ENCODE results near the gene TRPC4AP. TPM values are rescaled to one million over a fixed set of nuclear protein-coding genes. Genes with fewer than 3 reads are reported as not detected.
A peak's percentile ranks its signal among the peaks of the same experiment; 100 is the strongest.

Gene TRPC4AP, protein sequence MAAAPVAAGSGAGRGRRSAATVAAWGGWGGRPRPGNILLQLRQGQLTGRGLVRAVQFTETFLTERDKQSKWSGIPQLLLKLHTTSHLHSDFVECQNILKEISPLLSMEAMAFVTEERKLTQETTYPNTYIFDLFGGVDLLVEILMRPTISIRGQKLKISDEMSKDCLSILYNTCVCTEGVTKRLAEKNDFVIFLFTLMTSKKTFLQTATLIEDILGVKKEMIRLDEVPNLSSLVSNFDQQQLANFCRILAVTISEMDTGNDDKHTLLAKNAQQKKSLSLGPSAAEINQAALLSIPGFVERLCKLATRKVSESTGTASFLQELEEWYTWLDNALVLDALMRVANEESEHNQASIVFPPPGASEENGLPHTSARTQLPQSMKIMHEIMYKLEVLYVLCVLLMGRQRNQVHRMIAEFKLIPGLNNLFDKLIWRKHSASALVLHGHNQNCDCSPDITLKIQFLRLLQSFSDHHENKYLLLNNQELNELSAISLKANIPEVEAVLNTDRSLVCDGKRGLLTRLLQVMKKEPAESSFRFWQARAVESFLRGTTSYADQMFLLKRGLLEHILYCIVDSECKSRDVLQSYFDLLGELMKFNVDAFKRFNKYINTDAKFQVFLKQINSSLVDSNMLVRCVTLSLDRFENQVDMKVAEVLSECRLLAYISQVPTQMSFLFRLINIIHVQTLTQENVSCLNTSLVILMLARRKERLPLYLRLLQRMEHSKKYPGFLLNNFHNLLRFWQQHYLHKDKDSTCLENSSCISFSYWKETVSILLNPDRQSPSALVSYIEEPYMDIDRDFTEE
- total RNA-seq, result 100 to 1,000 TPM in 1 of 4 donors, 10 to 100 TPM in 3; 63.4 to 101 (median 76.4) TPM

DNA sequence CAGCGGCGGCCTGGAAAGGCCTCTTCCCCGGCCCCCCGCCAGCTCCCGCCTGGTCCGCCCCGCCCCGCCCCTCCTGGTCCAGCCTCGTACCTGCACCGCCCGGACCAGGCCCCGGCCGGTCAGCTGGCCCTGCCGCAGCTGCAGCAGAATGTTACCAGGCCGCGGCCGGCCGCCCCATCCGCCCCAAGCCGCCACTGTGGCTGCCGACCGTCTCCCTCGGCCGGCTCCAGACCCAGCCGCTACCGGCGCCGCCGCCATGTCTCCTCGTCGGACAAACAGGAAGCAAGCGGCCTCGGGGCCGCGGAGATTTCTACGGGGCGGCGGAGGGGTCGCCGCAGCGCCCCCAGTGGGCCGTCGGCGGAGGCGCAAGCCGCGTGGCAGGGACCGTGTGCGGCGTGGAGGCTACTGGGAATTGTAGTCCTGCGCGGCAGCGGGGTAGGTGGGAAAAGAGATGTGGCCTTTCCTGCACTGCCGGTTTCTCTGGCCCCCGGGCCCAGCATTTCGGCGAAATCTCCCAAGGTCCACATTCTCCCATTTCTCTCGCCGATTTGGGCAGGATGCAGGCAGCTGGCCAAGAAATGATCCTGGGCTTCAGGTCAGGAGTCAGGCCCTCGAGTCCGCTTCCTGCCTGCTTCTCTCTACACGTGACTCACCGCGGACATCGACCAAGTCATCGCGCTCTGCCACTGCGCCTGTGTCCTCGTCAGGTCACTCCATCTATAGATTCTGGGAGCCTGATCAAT lies at the start of gene TRPC4AP:
TRPC4AP (minus strand) TSS at position 284 of the 743 bp plus-strand sequence; CDS start at position 258, 26 bp downstream.
- Histone ChIP-seq H3K4me3 (peak within 1 kb of the TSS; percentile 63 to 97 (median 76)), H3K27ac (peak within 1 kb of the TSS; percentile 88 to 93 (median 92)), H3K4me1 (peaks cover 0 to 52% (median 16%) of the 10 kb centered on the region in 4 donors), H3K9me3 (no peaks in the 10 kb centered on the region), H3K36me3 (peaks cover 0 to 13% (median 0%) of the 10 kb centered on the region in 3 donors), H3K27me3 (no peaks in the 10 kb centered on the region)
- WGBS, 2 donors, result 2 to 7% methylated on average over 21 to 40 of the region's 69 CpGs
- TF ChIP-seq, protein P1, sequence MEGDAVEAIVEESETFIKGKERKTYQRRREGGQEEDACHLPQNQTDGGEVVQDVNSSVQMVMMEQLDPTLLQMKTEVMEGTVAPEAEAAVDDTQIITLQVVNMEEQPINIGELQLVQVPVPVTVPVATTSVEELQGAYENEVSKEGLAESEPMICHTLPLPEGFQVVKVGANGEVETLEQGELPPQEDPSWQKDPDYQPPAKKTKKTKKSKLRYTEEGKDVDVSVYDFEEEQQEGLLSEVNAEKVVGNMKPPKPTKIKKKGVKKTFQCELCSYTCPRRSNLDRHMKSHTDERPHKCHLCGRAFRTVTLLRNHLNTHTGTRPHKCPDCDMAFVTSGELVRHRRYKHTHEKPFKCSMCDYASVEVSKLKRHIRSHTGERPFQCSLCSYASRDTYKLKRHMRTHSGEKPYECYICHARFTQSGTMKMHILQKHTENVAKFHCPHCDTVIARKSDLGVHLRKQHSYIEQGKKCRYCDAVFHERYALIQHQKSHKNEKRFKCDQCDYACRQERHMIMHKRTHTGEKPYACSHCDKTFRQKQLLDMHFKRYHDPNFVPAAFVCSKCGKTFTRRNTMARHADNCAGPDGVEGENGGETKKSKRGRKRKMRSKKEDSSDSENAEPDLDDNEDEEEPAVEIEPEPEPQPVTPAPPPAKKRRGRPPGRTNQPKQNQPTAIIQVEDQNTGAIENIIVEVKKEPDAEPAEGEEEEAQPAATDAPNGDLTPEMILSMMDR (IDR thresholded peaks at IDR 0.05), result peak; percentile 97 to 99 (median 99)
- peak; percentile 81 for TF ChIP-seq POLR2A (IDR thresholded peaks at IDR 0.05)
- TF ChIP-seq EP300 (IDR thresholded peaks at IDR 0.05), result peak; percentile 20 to 94
- DNase-seq (ENCODE audit: low spot score in 2 of 2), result peak; percentile 76 to 80

DNA sequence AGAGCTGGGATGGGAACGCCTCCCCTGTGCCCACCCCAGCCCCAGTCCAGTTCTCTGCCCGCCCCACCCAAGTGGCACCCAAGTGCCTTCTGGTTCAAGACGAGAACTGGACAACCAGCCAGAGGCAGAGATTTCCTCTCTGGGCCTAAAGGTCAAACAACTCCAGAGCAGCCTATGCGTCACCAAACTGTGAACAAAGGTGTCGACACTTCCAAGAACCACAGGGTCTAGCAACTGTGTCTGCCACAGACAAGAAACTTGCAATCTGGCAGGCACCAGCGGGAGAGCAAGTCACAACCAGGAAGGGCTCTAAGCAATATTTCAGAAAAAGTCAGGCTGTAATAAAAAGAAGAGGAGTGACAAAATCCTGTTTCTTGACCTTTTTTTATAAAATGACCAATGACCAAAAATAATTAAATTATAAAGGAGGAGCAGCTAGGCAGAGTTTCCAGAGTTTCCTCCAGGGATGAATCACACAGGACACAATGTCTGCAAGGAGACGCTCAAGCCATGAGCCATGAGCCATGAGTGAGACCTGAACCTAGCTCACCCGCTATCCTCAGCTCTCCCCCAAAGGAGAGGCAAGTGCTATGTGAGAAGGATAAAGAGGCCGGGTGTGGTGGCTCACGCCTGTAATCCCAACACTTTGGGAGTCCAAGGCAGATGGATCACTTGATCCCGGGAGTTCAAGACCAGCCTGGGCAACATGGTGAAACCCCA lies 43.4 kb upstream of the TRPC4AP start:
- Histone ChIP-seq H3K27ac (peak overlapping the region in 3 of 4 donors; percentile 51 to 78 (median 52)), H3K4me3 (no peak overlapping the region), H3K27me3 (no peaks in the 10 kb centered on the region), H3K4me1 (peaks cover 0 to 35% (median 0%) of the 10 kb centered on the region in 4 donors), H3K36me3 (peaks cover 0 to 90% (median 15%) of the 10 kb centered on the region in 3 donors), H3K9me3 (no peaks in the 10 kb centered on the region)
- WGBS, 2 donors, result 77 to 85% methylated on average over 11 of the region's 11 CpGs
- DNase-seq (ENCODE audit: low spot score in 2 of 2), result peak in 1 of 2 donors; percentile 48
- TF ChIP-seq, protein P1 (IDR thresholded peaks at IDR 0.05), result no peak
- TF ChIP-seq EP300 (IDR thresholded peaks at IDR 0.05), result peak in 1 of 2 donors; percentile 54

DNA sequence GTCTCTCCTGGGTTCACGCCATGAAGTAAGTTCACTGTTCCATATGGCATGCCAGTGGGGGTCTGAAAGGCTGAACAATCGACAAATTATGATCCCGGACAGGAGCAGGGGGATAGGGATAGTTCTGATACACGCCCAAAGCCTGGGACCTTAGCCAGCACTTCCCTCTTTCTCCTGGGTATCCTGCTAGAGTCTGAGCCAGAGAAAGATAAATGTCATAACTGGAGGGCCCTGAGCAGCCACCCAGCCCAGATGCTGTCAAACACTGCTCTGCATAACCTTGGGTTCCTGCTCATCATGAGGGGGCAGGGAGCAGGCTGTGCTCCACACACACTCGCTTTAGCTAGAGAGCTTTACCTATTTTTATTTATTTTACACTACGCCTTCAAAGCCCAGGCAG lies 42.3 kb upstream of the TRPC4AP start:
- Histone ChIP-seq H3K4me3 (no peak overlapping the region), H3K27ac (peak overlapping the region in 3 of 4 donors; percentile 36 to 78 (median 42)), H3K36me3 (peaks cover 0 to 93% (median 15%) of the 10 kb centered on the region in 3 donors), H3K4me1 (peaks cover 0 to 35% (median 0%) of the 10 kb centered on the region in 4 donors), H3K27me3 (no peaks in the 10 kb centered on the region), H3K9me3 (no peaks in the 10 kb centered on the region)
- TF ChIP-seq, protein P1 (IDR thresholded peaks at IDR 0.05), result no peak
- TF ChIP-seq POLR2A (IDR thresholded peaks at IDR 0.05), result no peak
- no peak for TF ChIP-seq EP300 (IDR thresholded peaks at IDR 0.05)
- 70 to 73% methylated on average over 6 of the region's 6 CpGs for whole genome bisulfite sequencing, 2 donors
- no peak for DNase-seq (ENCODE audit: low spot score in 2 of 2)

GRCh38 chr20:35134472-35134871 lies 41.9 kb upstream of the TRPC4AP start:
- H3K27me3 ChIP-seq, result no peaks in the 10 kb centered on the region
- no peak overlapping the region for H3K4me3 ChIP-seq
- TF ChIP-seq POLR2A (IDR thresholded peaks at IDR 0.05), result no peak
- TF ChIP-seq EP300 (IDR thresholded peaks at IDR 0.05), result no peak
- TF ChIP-seq, protein P1 (IDR thresholded peaks at IDR 0.05), result no peak
- peak; percentile 38 to 53 for DNase-seq (ENCODE audit: low spot score in 2 of 2)
- peaks cover 0 to 35% (median 0%) of the 10 kb centered on the region in 4 donors for H3K4me1 ChIP-seq
- H3K27ac ChIP-seq, result peak overlapping the region in 3 of 4 donors; percentile 36 to 78 (median 42)
- H3K36me3 ChIP-seq, result peaks cover 0 to 94% (median 15%) of the 10 kb centered on the region in 3 donors
- H3K9me3 ChIP-seq, result no peaks in the 10 kb centered on the region
- 54 to 58% methylated on average over 8 to 9 of the region's 9 CpGs for WGBS, 2 donors

Measured in tibial nerve (tissue), 4 donors.